Stimulated activated CD4-positive, alpha-beta T cell treated with anti-CD3 and anti-CD28 coated beads, Interleukin-1b, Interleukin-23, amount 100 ng/mL, for 1 hour (primary cell): ENCODE results near the gene USP46.

ENCODE experiments used
- DNase-seq, 2 donors: peaks; one replicate each; pipeline ENCODE4 v3.0.0-alpha.2; 2020; ENCODE audit warnings: low read depth in 2 of 2

USP46 gene

GRCh38 chr4:52657292-52657617 lies 1.8 kb downstream of the USP46 start:
- no peak for DNase-seq

- no peak for DNase-seq
These were observed 3.6 kb downstream of the USP46 start for GRCh38 chr4:52655506-52655905.

GRCh38 chr4:52651996-52652672 lies 7.0 kb downstream of the USP46 start:
- no peak for DNase-seq

- DNase-seq = no peak
These were observed 10.3 kb downstream of the USP46 start for GRCh38 chr4:52648836-52649235.

- no peak for DNase-seq
These were observed 12.4 kb downstream of the USP46 start for GRCh38 chr4:52646741-52647140.

GRCh38 chr4:52646096-52646495 lies 13.0 kb downstream of the USP46 start:
- DNase-seq = no peak

- no peak for DNase-seq
These were observed 13.8 kb downstream of the USP46 start for GRCh38 chr4:52645300-52645699.

- no peak for DNase-seq
These were observed 15.3 kb downstream of the USP46 start for GRCh38 chr4:52643785-52644244.

GRCh38 chr4:52643190-52643589 lies 15.9 kb downstream of the USP46 start:
- DNase-seq = no peak

GRCh38 chr4:52641854-52642563 lies 17.1 kb downstream of the USP46 start:
- no peak for DNase-seq

GRCh38 chr4:52640808-52641565 lies 18.1 kb downstream of the USP46 start:
- DNase-seq = no peak

- DNase-seq = no peak
These were observed 20.4 kb downstream of the USP46 start for GRCh38 chr4:52638717-52639116.

GRCh38 chr4:52637116-52637515 lies 22.0 kb downstream of the USP46 start:
- DNase-seq = no peak

GRCh38 chr4:52635560-52635959 lies 23.5 kb downstream of the USP46 start:
- no peak for DNase-seq

- DNase-seq = no peak
These were observed 24.0 kb downstream of the USP46 start for GRCh38 chr4:52635130-52635529.

- no peak for DNase-seq
These were observed 25.3 kb downstream of the USP46 start for GRCh38 chr4:52633846-52634245.

- no peak for DNase-seq
These were observed 30.1 kb downstream of the USP46 start for GRCh38 chr4:52628974-52629373.

GRCh38 chr4:52628543-52628942 lies 30.6 kb downstream of the USP46 start:
- no peak for DNase-seq

- DNase-seq = no peak
These were observed 31.2 kb downstream of the USP46 start for GRCh38 chr4:52627876-52628275.

- no peak for DNase-seq
These were observed 33.9 kb downstream of the USP46 start for GRCh38 chr4:52625216-52625615.

GRCh38 chr4:52622564-52622963 lies 36.5 kb downstream of the USP46 start:
- DNase-seq = no peak

- DNase-seq = no peak
These were observed 37.5 kb downstream of the USP46 start for GRCh38 chr4:52621567-52621966.

GRCh38 chr4:52619591-52619931 lies 39.5 kb downstream of the USP46 start:
- no peak for DNase-seq
